Transverse colon (tissue), 4 donors: ENCODE data around the gene ABLIM2. TPM values are rescaled to one million over a fixed set of nuclear protein-coding genes. Genes with fewer than 3 reads are reported as not detected.
"Not testable (repeated sequence)": the region's sequence is repeated elsewhere in the genome, so short reads cannot be mapped to it uniquely, and the experiment has no call there.

Source experiments
- DNase-seq: peaks from one replicate; pipeline ENCODE4 v3.0.0-alpha.2; 2019
- H3K27ac ChIP-seq, 4 donors: fragments of 200-600 bp; sonication (generic); 2 replicates each; pipeline ENCODE4 v1.5.1; 2016 to 2018; ENCODE audit warnings: inconsistent platforms in 4 of 4
- H3K27me3 ChIP-seq: fragments of 200-600 bp; sonication (generic); 2 replicates; pipeline ENCODE4 v1.5.1; 2017; ENCODE audit warnings: inconsistent platforms
- H3K36me3 ChIP-seq, 4 donors: fragments of 200-600 bp; sonication (generic); 2 replicates each; pipeline ENCODE4 v1.5.1; 2017 to 2019; ENCODE audit warnings: inconsistent platforms in 4 of 4
- H3K4me1 ChIP-seq, 4 donors: fragments of 200-600 bp; sonication (generic); 2 replicates each; pipeline ENCODE4 v1.5.1; 2017 to 2020; ENCODE audit warnings: inconsistent platforms in 4 of 4
- H3K4me3 ChIP-seq, 4 donors: fragments of 200-600 bp; sonication (generic); 1 replicate in 1 of 4; 2 replicates in 3 of 4; pipeline versions ENCODE4 v1.5.1 to v1.6.1; 2017 to 2019; ENCODE audit warnings: inconsistent platforms in 4 of 4
- H3K9me3 ChIP-seq, 2 donors: fragments of 200-600 bp; sonication (generic); 2 replicates each; pipeline ENCODE4 v1.5.1; 2017 to 2019; ENCODE audit warnings: inconsistent platforms in 2 of 2
- EP300 ChIP-seq: sonication (generic); formaldehyde crosslinking; IDR thresholded peaks from one replicate; pipeline ENCODE4 v1.6.1; 2017; ENCODE audit warnings: antibody characterized with exemption, low read depth
- POLR2A ChIP-seq: fragments of 450-650 bp; IDR thresholded peaks from one replicate; pipeline ENCODE4 v1.6.1; 2016; ENCODE audit warnings: antibody characterized with exemption, mild to moderate bottlenecking, moderate library complexity
- POLR2AphosphoS5 ChIP-seq, 3 donors: sonication (generic); formaldehyde crosslinking; IDR thresholded peaks; one replicate each; pipeline ENCODE4 v1.6.1; 2016; ENCODE audit warnings: antibody characterized with exemption in 3 of 3
- WGBS, 2 donors: methylation state at CpG; one replicate each; pipeline ENCODE4 v1.1.5; 2018; ENCODE audit warnings: low coverage in 1 of 2; 5-methylcytosine and 5-hydroxymethylcytosine counted together
- in situ Hi-C, 4 donors: fragments of 200-750 bp; cut with MboI; loops; one replicate each; pipeline versions ENCODE4 v1.15.0 to v1.15.1; 2017; ENCODE audit warnings: low sequenced_read_pairs in 3 of 4, low pct_ligation_motif_present in 1 of 4, low pct_unique_long_range_greater_than_20kb in 1 of 4
- intact Hi-C: fragments of 100-400 bp; cut with DNase I; formaldehyde crosslinking; loops from one replicate; pipeline ENCODE4 v1.15.1; 2023; ENCODE audit warnings: low total_unique reads
- total RNA-seq, 4 donors: library from RNA; depleted of rRNA; stranded (reverse); fragments of >200 nt; gene quantifications; one replicate each; pipeline ENCODE4 v1.1.0, GENCODE V29; 2016
- TF ChIP-seq, protein P1 (sequence below), 5 experiments: fragments of 200-600 bp in 3 of 5; fragments of 450-650 bp in 2 of 5; sonication (generic) in 3 of 5; IDR thresholded peaks; 1 replicate in 2 of 5; 2 replicates in 3 of 5; pipeline ENCODE4 v1.5.1; 2016 to 2017; ENCODE audit warnings: antibody characterized with exemption in 5 of 5, inconsistent platforms in 3 of 5, mild to moderate bottlenecking in 2 of 5, moderate library complexity in 1 of 5

ABLIM2 gene
- total RNA-seq, 4 donors from 2014 or later = 3.2 to 58.4 (median 14.2) TPM

DNA sequence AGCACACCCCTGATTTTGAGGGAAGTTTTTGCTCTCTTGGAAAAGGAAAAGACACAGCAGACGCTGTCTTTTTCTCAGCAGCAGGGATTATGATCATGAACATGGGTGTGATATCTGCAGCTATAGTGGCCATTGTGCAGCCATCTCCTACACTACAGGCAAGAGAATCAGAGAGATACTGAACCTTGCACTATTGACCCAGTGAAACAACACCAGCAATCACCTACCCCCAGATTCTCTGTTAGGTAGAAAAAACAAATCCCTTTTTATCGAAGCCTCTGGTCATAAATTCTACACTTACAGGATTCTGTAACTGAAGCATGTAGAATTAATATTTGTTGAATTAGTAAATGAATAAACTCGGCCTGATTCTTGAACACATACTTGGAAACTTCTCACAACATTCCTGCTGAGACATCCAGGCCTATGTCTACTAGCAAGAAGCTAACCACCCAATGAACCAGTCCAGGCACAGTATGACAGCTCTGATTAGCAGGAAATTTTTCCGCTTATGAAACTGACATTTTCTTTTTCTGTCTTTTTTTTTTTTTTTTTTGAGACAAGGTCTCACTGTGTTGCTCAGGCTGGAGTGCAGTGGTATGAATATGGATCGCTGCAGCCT is 213.9 kb downstream of the ABLIM2 start:
- 65 to 72% methylated on average over 3 to 5 of the region's 5 CpGs for WGBS, 2 donors

DNA sequence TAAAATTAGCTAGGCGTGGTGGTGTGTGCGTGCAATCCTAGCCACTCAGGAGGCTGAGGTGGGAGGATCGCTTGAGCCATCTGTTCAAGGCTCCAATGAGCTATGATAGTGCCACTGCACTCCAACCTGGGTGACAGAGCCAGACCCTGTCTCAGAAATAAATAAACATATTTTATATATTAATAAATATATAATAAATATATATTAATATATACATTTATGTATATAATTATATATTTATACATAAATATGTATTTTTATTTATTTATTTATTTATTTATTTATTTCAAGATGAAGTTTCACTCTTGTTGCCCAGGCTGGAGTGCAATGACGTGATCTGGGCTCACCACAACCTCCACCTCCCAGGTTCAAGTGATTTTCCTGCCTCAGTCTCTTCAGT is 214.9 kb downstream of the ABLIM2 start:
- intact Hi-C loops, H3K4me3 ChIP-seq, H3K9me3 ChIP-seq, H3K27me3 ChIP-seq, H3K36me3 ChIP-seq, DNase-seq, H3K27ac ChIP-seq, in situ Hi-C loops: not testable (repeated sequence)
- 96 to 100% methylated on average over 2 to 4 of the region's 4 CpGs for WGBS, 2 donors
- H3K4me1 ChIP-seq = peaks cover 0 to 17% (median 8%) of the 10 kb centered on the region in 4 donors

More for the DNA sequence above, 213.9 kb downstream of the ABLIM2 start:
- no peak for TF ChIP-seq POLR2A
- TF ChIP-seq EP300 = no peak
- TF ChIP-seq, protein P1, sequence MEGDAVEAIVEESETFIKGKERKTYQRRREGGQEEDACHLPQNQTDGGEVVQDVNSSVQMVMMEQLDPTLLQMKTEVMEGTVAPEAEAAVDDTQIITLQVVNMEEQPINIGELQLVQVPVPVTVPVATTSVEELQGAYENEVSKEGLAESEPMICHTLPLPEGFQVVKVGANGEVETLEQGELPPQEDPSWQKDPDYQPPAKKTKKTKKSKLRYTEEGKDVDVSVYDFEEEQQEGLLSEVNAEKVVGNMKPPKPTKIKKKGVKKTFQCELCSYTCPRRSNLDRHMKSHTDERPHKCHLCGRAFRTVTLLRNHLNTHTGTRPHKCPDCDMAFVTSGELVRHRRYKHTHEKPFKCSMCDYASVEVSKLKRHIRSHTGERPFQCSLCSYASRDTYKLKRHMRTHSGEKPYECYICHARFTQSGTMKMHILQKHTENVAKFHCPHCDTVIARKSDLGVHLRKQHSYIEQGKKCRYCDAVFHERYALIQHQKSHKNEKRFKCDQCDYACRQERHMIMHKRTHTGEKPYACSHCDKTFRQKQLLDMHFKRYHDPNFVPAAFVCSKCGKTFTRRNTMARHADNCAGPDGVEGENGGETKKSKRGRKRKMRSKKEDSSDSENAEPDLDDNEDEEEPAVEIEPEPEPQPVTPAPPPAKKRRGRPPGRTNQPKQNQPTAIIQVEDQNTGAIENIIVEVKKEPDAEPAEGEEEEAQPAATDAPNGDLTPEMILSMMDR (IDR thresholded peaks at IDR 0.05) = no peak
- TF ChIP-seq POLR2AphosphoS5 (IDR thresholded peaks at IDR 0.05) = no peak
- intact Hi-C loops (no loop called here), in situ Hi-C loops (no loop called here)
- no peaks in the 10 kb centered on the region for H3K27me3 ChIP-seq
- H3K9me3 ChIP-seq = no peaks in the 10 kb centered on the region
- H3K4me1 ChIP-seq = peaks cover 0 to 21% (median 6%) of the 10 kb centered on the region in 4 donors
- no peak for DNase-seq
- no peak overlapping the region for H3K27ac ChIP-seq
- no peak overlapping the region for H3K4me3 ChIP-seq
- no peaks in the 10 kb centered on the region for H3K36me3 ChIP-seq

- no peaks in the 10 kb centered on the region for H3K27me3 ChIP-seq
- H3K9me3 ChIP-seq = no peaks in the 10 kb centered on the region
- WGBS, 2 donors = 94 to 96% methylated on average over 3 to 8 of the region's 8 CpGs
- intact Hi-C loops = no loop called here
- DNase-seq = no peak
- no peak for TF ChIP-seq POLR2AphosphoS5 (IDR thresholded peaks at IDR 0.05)
- TF ChIP-seq EP300 = no peak
- no peak for TF ChIP-seq POLR2A
- TF ChIP-seq, protein P1 (IDR thresholded peaks at IDR 0.05) = no peak
- H3K4me3 ChIP-seq = no peak overlapping the region
- no peaks in the 10 kb centered on the region for H3K36me3 ChIP-seq
- peaks cover 0 to 20% (median 8%) of the 10 kb centered on the region in 4 donors for H3K4me1 ChIP-seq
- in situ Hi-C loops = no loop called here
- H3K27ac ChIP-seq = no peak overlapping the region
Measured at GRCh38 chr4:7943211-7943610, 215.4 kb downstream of the ABLIM2 start.

DNA sequence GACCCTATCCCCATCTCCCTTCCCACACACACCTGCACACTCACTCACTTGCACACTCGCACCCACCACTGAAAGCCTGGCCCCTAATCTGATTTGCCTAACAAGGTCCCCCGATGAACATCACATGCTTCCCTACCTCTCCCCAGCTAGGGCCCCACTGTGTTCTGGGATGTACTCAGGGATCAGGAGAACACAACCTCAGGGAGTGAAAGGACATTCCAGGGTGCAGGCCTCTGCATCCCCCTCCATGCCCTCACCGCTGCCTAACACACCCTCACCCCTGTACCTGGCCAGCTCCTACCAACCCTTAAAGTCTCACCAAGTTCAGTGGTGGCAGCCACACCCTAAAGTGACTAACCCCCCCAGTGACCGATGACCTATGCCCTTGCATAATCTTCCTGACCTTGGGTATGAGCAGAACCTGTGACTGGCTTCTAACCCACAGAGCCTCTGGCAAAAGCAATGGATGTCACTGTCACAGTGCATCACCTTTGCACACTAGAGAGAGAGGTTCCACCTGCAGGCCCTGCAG is 216.6 kb downstream of the ABLIM2 start:
- 95 to 100% methylated on average over 1 to 4 of the region's 4 CpGs for WGBS, 2 donors
- Histone ChIP-seq H3K27ac (no peak overlapping the region), H3K4me3 (no peak overlapping the region), H3K9me3 (no peaks in the 10 kb centered on the region), H3K27me3 (no peaks in the 10 kb centered on the region), H3K36me3 (no peaks in the 10 kb centered on the region), H3K4me1 (peaks cover 0 to 31% (median 15%) of the 10 kb centered on the region in 4 donors)
- in situ Hi-C loops (no loop called here), intact Hi-C loops (loop anchor here (1.0 kb wide), 1 partner anchor 16 kb away; no protein-coding TSS in a partner anchor)
- DNase-seq = no peak
- TF ChIP-seq EP300 (no peak), POLR2AphosphoS5 (IDR thresholded peaks at IDR 0.05) (no peak)

DNA sequence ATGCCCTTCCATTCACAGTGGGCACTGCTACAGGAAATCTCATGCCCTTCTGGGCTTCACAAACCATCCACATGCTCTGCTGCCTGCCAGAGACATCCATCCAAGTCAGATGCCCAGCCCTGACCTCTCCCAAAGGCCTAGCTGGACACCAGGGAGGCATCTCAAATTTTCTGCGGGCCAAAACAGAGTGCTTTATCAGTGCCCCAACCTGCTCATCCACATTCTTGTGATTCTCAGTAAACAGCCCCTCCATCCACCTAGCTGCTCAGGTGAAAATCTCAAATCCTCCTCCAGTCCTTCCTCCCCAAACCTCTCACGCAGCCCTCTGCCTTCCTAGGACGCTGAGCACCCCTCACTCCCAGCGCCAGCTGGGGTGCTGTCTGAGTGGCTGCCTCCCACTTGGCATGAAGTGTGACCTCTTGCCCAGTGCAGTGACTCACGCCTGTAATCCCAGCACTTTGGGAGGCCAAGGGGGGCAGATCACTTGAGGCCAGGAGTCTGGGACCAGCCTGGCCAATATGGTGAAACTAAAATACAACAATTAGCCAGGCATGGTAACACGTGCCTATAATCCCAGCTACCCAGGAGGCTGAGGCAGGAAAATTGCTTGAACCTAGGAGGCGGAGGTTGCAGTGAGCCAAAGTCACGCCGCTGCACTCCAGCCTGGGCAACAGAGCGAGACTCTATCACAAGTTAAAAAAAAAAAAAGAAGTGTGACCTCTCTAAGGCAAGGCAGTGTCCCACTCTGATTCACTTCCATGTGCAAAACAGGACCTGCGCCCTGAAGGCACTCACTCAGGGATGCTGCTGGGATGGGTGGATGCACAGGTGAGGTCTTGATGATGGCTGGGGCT is 217.3 kb downstream of the ABLIM2 start:
- DNase-seq = no peak
- Histone ChIP-seq H3K27me3 (no peaks in the 10 kb centered on the region), H3K4me1 (peaks cover 2 to 37% (median 18%) of the 10 kb centered on the region in 4 donors), H3K4me3 (no peak overlapping the region), H3K36me3 (no peaks in the 10 kb centered on the region), H3K9me3 (no peaks in the 10 kb centered on the region), H3K27ac (no peak overlapping the region)
- 64 to 80% methylated on average over 6 to 11 of the region's 11 CpGs for WGBS, 2 donors
- in situ Hi-C loops = no loop called here
- no peak for TF ChIP-seq POLR2AphosphoS5 (IDR thresholded peaks at IDR 0.05)
- TF ChIP-seq, protein P1 (IDR thresholded peaks at IDR 0.05) = no peak
- no peak for TF ChIP-seq POLR2A
- no peak for TF ChIP-seq EP300
- intact Hi-C loops = no loop called here
